GM10266 (cell line): ENCODE data around the gene POLR2A.

Experiments
- DNase-seq: peaks from one replicate; pipeline ENCODE4 v3.0.0; 2012; ENCODE audit errors: extremely low spot score
- CTCF ChIP-seq: IDR thresholded peaks from 2 replicates; pipeline ENCODE4 v1.5.1; 2012; ENCODE audit warnings: mild to moderate bottlenecking, low read depth; ENCODE audit not compliant: control insufficient read depth, insufficient read depth; ENCODE audit errors: missing control alignments

The POLR2A gene

GRCh38 chr17:7438656-7439460, 45.3 kb upstream of the POLR2A start:
- no peak for TF ChIP-seq CTCF
- no peak for DNase-seq

- no peak for DNase-seq
Observed at GRCh38 chr17:7439462-7440112, 44.6 kb upstream of the POLR2A start, which contains the start of gene FGF11. Gene FGF11 (plus strand): TSS chr17:7439512. CDS start chr17:7439621, 109 bp downstream.

GRCh38 chr17:7440113-7440833, 43.9 kb upstream of the POLR2A start:
- TF ChIP-seq CTCF = no peak
- peak; percentile 85 for DNase-seq

More at GRCh38 chr17:7439462-7440112, 44.6 kb upstream of the POLR2A start, which contains the start of gene FGF11:
- TF ChIP-seq CTCF = no peak

- peak; percentile 80 for DNase-seq
- no peak for TF ChIP-seq CTCF
Observed at GRCh38 chr17:7440834-7441195, 43.4 kb upstream of the POLR2A start.

GRCh38 chr17:7441266-7441665, 42.9 kb upstream of the POLR2A start:
- no peak for DNase-seq
- no peak for TF ChIP-seq CTCF

- DNase-seq = no peak
- TF ChIP-seq CTCF = no peak
Observed at GRCh38 chr17:7442142-7442541, 42.0 kb upstream of the POLR2A start.
